DND-41 (cell line): ENCODE results near the gene GLMP.

Experiments used
- ATAC-seq: fragments of 200-7000 bp; cut with Tn5 transposase; 3 replicates; pipeline ENCODE4 v1.9.1; 2021; ENCODE audit warnings: low read depth; ENCODE audit not compliant: insufficient read depth
- DNase-seq: peaks from one replicate; pipeline ENCODE4 v3.0.0-alpha.2; 2020
- H2AFZ ChIP-seq: 2 replicates; pipeline ENCODE4 v1.6.0; 2012; ENCODE audit warnings: low read depth, low read length
- H3K27ac ChIP-seq: 2 replicates; pipeline ENCODE4 v1.5.1; 2012; ENCODE audit warnings: low read length, inconsistent platforms
- H3K27me3 ChIP-seq: fragments of 200-600 bp; sonication (generic); 2 replicates; pipeline ENCODE4 v1.6.0; 2012; ENCODE audit warnings: low read length, mild to moderate bottlenecking, inconsistent platforms; ENCODE audit not compliant: insufficient read depth, poor library complexity
- H3K36me3 ChIP-seq: 2 replicates; pipeline ENCODE4 v1.5.1; 2012; ENCODE audit warnings: low read length, inconsistent platforms; ENCODE audit not compliant: insufficient read depth
- H3K4me1 ChIP-seq: 2 replicates; pipeline ENCODE4 v1.5.1; 2012; ENCODE audit warnings: mild to moderate bottlenecking, low read length; ENCODE audit not compliant: insufficient read depth
- H3K4me2 ChIP-seq: 2 replicates; pipeline ENCODE4 v1.6.0; 2012; ENCODE audit warnings: mild to moderate bottlenecking, moderate library complexity, low read length, inconsistent platforms; ENCODE audit not compliant: insufficient read depth
- H3K4me3 ChIP-seq, 2 experiments: fragments of 200-600 bp in 1 of 2; shearing (Covaris generic) in 1 of 2; 2 replicates each; pipeline ENCODE4 v1.5.1; 2012 to 2016; ENCODE audit warnings: inconsistent platforms in 2 of 2, low read length in 2 of 2, mild to moderate bottlenecking in 2 of 2, low read depth in 1 of 2, moderate library complexity in 1 of 2
- H3K79me2 ChIP-seq: 2 replicates; pipeline ENCODE4 v1.6.0; 2012; ENCODE audit warnings: low read length, inconsistent platforms; ENCODE audit not compliant: insufficient read depth
- H3K9ac ChIP-seq: 2 replicates; pipeline ENCODE4 v1.6.0; 2012; ENCODE audit warnings: low read depth, mild to moderate bottlenecking, inconsistent platforms, low read length, moderate library complexity
- H3K9me3 ChIP-seq: 2 replicates; pipeline ENCODE4 v1.5.1; 2012; ENCODE audit warnings: low read length, moderate library complexity, mild to moderate bottlenecking, inconsistent platforms; ENCODE audit not compliant: insufficient read depth, severe bottlenecking
- H4K20me1 ChIP-seq: 2 replicates; pipeline ENCODE4 v1.6.0; 2012; ENCODE audit warnings: low read length; ENCODE audit not compliant: insufficient read depth
- EZH2 ChIP-seq: IDR thresholded peaks from 3 replicates; pipeline ENCODE4 v1.6.1; 2012; ENCODE audit warnings: borderline replicate concordance, low read depth, mild to moderate bottlenecking, moderate library complexity, low read length, inconsistent platforms; ENCODE audit not compliant: severe bottlenecking
- TF ChIP-seq, protein P1 (sequence below): IDR thresholded peaks from 2 replicates; pipeline ENCODE4 v1.5.1; 2012; ENCODE audit warnings: borderline replicate concordance, low read length, moderate library complexity, mild to moderate bottlenecking; ENCODE audit not compliant: poor library complexity, severe bottlenecking; ENCODE audit errors: extremely low read depth

The GLMP gene

DNA sequence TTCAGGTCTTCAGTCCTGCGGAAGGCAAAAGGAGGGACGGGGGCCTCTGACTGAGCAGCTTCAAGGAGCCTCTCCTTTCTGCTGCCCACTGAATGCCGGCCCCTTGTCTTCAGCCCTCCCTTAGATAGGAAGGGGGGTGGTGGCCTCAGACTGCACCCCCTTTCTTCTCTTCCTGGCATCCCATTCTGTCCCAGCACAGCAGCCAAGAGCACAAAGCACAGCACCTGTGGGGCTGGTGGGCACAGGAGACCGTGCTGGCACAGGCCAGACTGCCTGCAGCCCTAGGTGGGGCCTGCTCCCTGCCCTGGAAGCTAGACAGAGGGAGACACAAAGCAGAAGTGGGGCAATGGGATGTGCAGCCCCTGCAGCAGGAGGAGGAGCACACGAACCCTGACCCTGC is 45.9 kb downstream of the GLMP start:
- H3K4me3 ChIP-seq = no peak overlapping the region
- DNase-seq (no peak), ATAC-seq (no peak)
- H4K20me1 ChIP-seq = peaks cover 17% of the 10 kb centered on the region
- H3K27ac ChIP-seq = no peak overlapping the region
- H3K79me2 ChIP-seq = no peaks in the 10 kb centered on the region
- H3K27me3 ChIP-seq = no peaks in the 10 kb centered on the region
- no peak overlapping the region for H3K4me2 ChIP-seq
- no peaks in the 10 kb centered on the region for H3K9me3 ChIP-seq
- no peaks in the 10 kb centered on the region for H3K4me1 ChIP-seq
- H3K9ac ChIP-seq = no peak overlapping the region
- H3K36me3 ChIP-seq = peaks cover 59% of the 10 kb centered on the region
- no peak overlapping the region for H2AFZ ChIP-seq
- TF ChIP-seq, protein P1, sequence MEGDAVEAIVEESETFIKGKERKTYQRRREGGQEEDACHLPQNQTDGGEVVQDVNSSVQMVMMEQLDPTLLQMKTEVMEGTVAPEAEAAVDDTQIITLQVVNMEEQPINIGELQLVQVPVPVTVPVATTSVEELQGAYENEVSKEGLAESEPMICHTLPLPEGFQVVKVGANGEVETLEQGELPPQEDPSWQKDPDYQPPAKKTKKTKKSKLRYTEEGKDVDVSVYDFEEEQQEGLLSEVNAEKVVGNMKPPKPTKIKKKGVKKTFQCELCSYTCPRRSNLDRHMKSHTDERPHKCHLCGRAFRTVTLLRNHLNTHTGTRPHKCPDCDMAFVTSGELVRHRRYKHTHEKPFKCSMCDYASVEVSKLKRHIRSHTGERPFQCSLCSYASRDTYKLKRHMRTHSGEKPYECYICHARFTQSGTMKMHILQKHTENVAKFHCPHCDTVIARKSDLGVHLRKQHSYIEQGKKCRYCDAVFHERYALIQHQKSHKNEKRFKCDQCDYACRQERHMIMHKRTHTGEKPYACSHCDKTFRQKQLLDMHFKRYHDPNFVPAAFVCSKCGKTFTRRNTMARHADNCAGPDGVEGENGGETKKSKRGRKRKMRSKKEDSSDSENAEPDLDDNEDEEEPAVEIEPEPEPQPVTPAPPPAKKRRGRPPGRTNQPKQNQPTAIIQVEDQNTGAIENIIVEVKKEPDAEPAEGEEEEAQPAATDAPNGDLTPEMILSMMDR = no peak
- TF ChIP-seq EZH2 = no peak

DNA sequence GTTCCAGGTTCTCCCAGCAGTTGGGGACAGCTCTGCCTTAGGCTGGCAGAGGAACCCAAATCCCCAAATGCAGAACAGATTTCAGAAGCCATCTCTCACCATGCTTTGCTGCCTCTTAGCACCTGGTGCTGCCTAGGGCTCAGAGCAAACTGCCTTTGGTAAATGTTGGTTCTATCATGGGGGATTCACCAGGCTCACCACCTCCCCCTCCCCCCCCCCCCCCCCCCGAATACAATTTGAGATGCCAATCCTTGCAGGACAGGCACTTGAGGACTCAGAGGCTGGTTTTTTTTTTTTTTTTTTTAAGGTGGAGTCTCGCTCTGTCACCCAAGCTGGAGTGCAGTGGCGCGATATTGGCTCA is 47.2 kb downstream of the GLMP start:
- DNase-seq (no peak), ATAC-seq (0 out of 3 replicates have a peak, but pooled peaks have one; percentile 1)
- Histone ChIP-seq H3K9ac (no peak overlapping the region), H3K9me3 (no peaks in the 10 kb centered on the region), H2AFZ (no peak overlapping the region), H4K20me1 (peaks cover 17% of the 10 kb centered on the region), H3K36me3 (peaks cover 46% of the 10 kb centered on the region), H3K79me2 (no peaks in the 10 kb centered on the region), H3K27ac (no peak overlapping the region), H3K4me1 (no peaks in the 10 kb centered on the region), H3K27me3 (no peaks in the 10 kb centered on the region), H3K4me3 (no peak overlapping the region), H3K4me2 (no peak overlapping the region)
- TF ChIP-seq, protein P1 = no peak
- TF ChIP-seq EZH2 = no peak

DNA sequence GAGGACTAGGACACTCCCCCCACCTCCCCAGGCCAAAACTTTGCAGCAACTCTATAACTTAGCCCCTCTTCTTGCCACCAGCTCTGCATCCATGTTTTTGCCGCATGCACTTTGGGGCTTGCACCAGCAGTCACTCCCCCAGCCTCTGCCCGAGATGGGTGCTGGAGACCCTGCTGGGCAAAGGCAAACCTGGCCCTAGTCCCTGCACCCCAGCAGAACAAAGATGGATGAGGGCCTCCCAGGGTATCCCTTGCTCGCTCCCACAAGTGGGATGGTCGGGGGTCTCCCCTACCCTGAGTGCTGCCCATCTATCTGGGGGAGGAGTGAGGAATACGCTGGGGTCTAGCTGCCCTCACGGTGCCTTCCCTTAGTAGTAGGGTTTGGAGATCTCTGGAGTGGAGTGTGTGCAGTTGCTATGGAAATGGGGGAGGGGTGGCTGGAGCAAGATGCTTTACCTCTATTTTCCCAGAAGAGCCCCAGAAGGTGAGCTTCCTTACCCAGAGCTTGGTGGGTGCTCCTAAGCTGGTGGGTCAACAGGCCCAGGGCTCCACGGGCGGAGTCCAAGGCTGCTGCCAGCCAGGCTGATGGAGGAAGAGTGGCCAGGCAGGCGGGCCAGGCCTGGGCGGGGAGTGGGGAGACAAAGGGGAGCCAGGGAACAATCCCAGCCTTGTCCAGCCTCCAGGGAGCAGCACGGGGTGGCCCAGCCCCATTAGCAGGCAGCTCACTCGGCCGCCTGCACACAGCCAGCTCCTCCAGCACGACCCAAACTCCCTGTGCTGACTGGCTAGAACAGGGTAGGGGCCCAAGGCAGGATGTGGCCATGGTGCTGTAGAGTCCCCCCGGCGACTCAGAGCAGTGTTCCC is 47.8 kb downstream of the GLMP start, which contains the start of gene PAQR6:
Gene PAQR6 (minus strand): TSS at position 597 of the 863 bp plus-strand sequence. CDS start 1,325 bp downstream, outside the sequence.
- DNase-seq = no peak
- Histone ChIP-seq H2AFZ (no peak within 1 kb of the TSS), H3K27me3 (no peaks in the 10 kb centered on the region), H3K27ac (no peak within 1 kb of the TSS), H3K9ac (no peak within 1 kb of the TSS), H3K4me1 (no peaks in the 10 kb centered on the region), H3K9me3 (no peaks in the 10 kb centered on the region), H3K4me2 (no peak within 1 kb of the TSS), H3K79me2 (no peaks in the 10 kb centered on the region), H3K4me3 (no peak within 1 kb of the TSS), H4K20me1 (peaks cover 17% of the 10 kb centered on the region), H3K36me3 (peaks cover 40% of the 10 kb centered on the region)
- ATAC-seq = peak; percentile 17; the same call in 2 of the 3 replicates
- TF ChIP-seq EZH2 = no peak
- TF ChIP-seq, protein P1 = no peak
